ENCODE data around the gene GBA2.

- no peak for TF ChIP-seq TOX (CRISPR knock-in tag; IDR thresholded peaks at IDR 0.05; ENCODE audit: borderline replicate concordance)
- no peak for TF ChIP-seq CREB5 (CRISPR knock-in tag; IDR thresholded peaks at IDR 0.05; ENCODE audit: low read depth)
- TF ChIP-seq OSR1 (CRISPR knock-in tag; IDR thresholded peaks at IDR 0.05), result no peak
- no peak for TF ChIP-seq PATZ1 (CRISPR knock-in tag; IDR thresholded peaks at IDR 0.05; ENCODE audit: borderline replicate concordance)
- no peak for TF ChIP-seq ZC3H10 (CRISPR knock-in tag; IDR thresholded peaks at IDR 0.05)
- no peak for TF ChIP-seq RARB (CRISPR knock-in tag; IDR thresholded peaks at IDR 0.05)
- TF ChIP-seq SNAI2 (CRISPR knock-in tag; IDR thresholded peaks at IDR 0.05), result no peak
- TF ChIP-seq ARNTL (CRISPR knock-in tag; IDR thresholded peaks at IDR 0.05; ENCODE audit: borderline replicate concordance, low read depth), result no peak
Observed at GRCh38 chr9:35771534-35771933, 22.5 kb upstream of the GBA2 start.
